Glomerular endothelial cell (primary cell): Measurements from ENCODE around the gene ANKRD23. TPM values are rescaled to one million over a fixed set of nuclear protein-coding genes. Genes with fewer than 3 reads are reported as not detected.
"Not testable (repeated sequence)": the region's sequence is repeated elsewhere in the genome, so short reads cannot be mapped to it uniquely, and the experiment has no call there.

Experiments
- DNase-seq: peaks from one replicate; pipeline ENCODE4 v3.0.0-alpha.2; 2011; ENCODE audit warnings: low read depth, low spot score; ENCODE audit errors: extremely low read depth
- total RNA-seq: library from RNA; depleted of rRNA; stranded (reverse); fragments of >200 nt; gene quantifications from 2 replicates; pipeline ENCODE4 v1.2.3, GENCODE V29; 2015

ANKRD23 gene
- total RNA-seq, 1 donor from 2014 or later = 1.6 TPM

- no peak for DNase-seq
These were observed 42.6 kb downstream of the ANKRD23 start for GRCh38 chr2:96801005-96801785.

- DNase-seq = no peak
These were observed 43.5 kb downstream of the ANKRD23 start for GRCh38 chr2:96800061-96801004.

- DNase-seq = no peak
These were observed 44.2 kb downstream of the ANKRD23 start for GRCh38 chr2:96799623-96799935.

- no peak for DNase-seq
These were observed 44.8 kb downstream of the ANKRD23 start for GRCh38 chr2:96798733-96799622.

- no peak for DNase-seq
These were observed 46.7 kb downstream of the ANKRD23 start for GRCh38 chr2:96797066-96797625.

- not testable (repeated sequence) for DNase-seq
These were observed 47.3 kb downstream of the ANKRD23 start for GRCh38 chr2:96796497-96796896.

GRCh38 chr2:96795076-96795475 is 48.7 kb downstream of the ANKRD23 start:
- DNase-seq = no peak

- DNase-seq = no peak
These were observed 50.8 kb downstream of the ANKRD23 start for GRCh38 chr2:96792772-96793749.

- no peak for DNase-seq
These were observed 54.6 kb downstream of the ANKRD23 start for GRCh38 chr2:96789245-96789617.

- no peak for DNase-seq
These were observed 55.2 kb downstream of the ANKRD23 start for GRCh38 chr2:96788442-96789244.

Other genes starting within 250 kb of the ANKRD23 start
- 17.5 and 27.4 TPM in 2 replicates for gene KANSL3, start 205.7 kb downstream of the ANKRD23 start, total RNA-seq
- 0.15 TPM in 1 of 2 replicates, not detected in the other for gene FER1L5, start 201.3 kb downstream of the ANKRD23 start, total RNA-seq
- 19.7 and 22.8 TPM in 2 replicates for gene LMAN2L, start 104.0 kb downstream of the ANKRD23 start, total RNA-seq
- gene CNNM4, start 83.1 kb downstream of the ANKRD23 start, total RNA-seq = 3.3 and 4.7 TPM in 2 replicates
- 6.7 and 10.7 TPM in 2 replicates for gene CNNM3, start 27.8 kb downstream of the ANKRD23 start, total RNA-seq
- gene ANKRD39, start 14.0 kb upstream of the ANKRD23 start, total RNA-seq = 21.4 and 21.5 TPM in 2 replicates
- gene SEMA4C, start 26.1 kb upstream of the ANKRD23 start, total RNA-seq = 15.2 and 31.9 TPM in 2 replicates
- gene FAM178B, start 142.6 kb upstream of the ANKRD23 start, total RNA-seq = not detected in 2 replicates